Activated CD8-positive, alpha-beta T cell treated with anti-CD3 and anti-CD28 coated beads for 36 hours (primary cell): Measurements from ENCODE around the gene INTS15. TPM values are rescaled to one million over a fixed set of nuclear protein-coding genes. Genes with fewer than 3 reads are reported as not detected.

Source experiments
- ATAC-seq: fragments of 200-7000 bp; cut with Tn5 transposase; one replicate; pipeline ENCODE4 v1.10.0; 2021; ENCODE audit warnings: mild to moderate bottlenecking, moderate library complexity
- CTCF ChIA-PET: fragments of 350-600 bp; sonication (Branson Sonifier 250); formaldehyde crosslinking; loops from one replicate; lab custom pipeline; 2021; ENCODE audit warnings: antibody characterized with exemption; lab: Charles Lee
- POLR2A ChIA-PET: fragments of 350-600 bp; sonication (Branson Sonifier 250); formaldehyde crosslinking; loops from one replicate; lab custom pipeline; 2021; ENCODE audit warnings: antibody characterized with exemption; lab: Charles Lee
- DNase-seq: peaks from one replicate; pipeline ENCODE4 v3.0.0-alpha.2; 2020
- H3K27ac Mint-ChIP-seq: one replicate; pipeline ENCODE4 v1.8.0; 2021; ENCODE audit warnings: mild to moderate bottlenecking, mixed read lengths
- H3K27me3 Mint-ChIP-seq: one replicate; pipeline ENCODE4 v1.8.0; 2021; ENCODE audit warnings: mixed read lengths
- H3K36me3 Mint-ChIP-seq: one replicate; pipeline ENCODE4 v1.8.0; 2021; ENCODE audit warnings: low read depth, mixed read lengths
- H3K4me1 Mint-ChIP-seq: one replicate; pipeline ENCODE4 v1.8.0; 2021; ENCODE audit warnings: low read depth, mixed read lengths
- H3K4me3 Mint-ChIP-seq: one replicate; pipeline ENCODE4 v1.8.0; 2021; ENCODE audit warnings: mild to moderate bottlenecking, moderate library complexity, mixed read lengths
- H3K9me3 Mint-ChIP-seq: one replicate; pipeline ENCODE4 v1.8.0; 2021; ENCODE audit warnings: mixed read lengths
- intact Hi-C: fragments of 100-400 bp; cut with micrococcal nuclease; formaldehyde crosslinking; loops from one replicate; pipeline ENCODE4 v1.10.0; 2022
- total RNA-seq, 2 experiments: library from RNA; stranded (reverse); gene quantifications; one replicate each; pipeline ENCODE4 v1.2.3, GENCODE V29; 2021
- TF ChIP-seq, protein P1 (sequence below): fragments of 200-600 bp; IDR thresholded peaks from one replicate; pipeline ENCODE4 v1.8.0; 2022; ENCODE audit warnings: antibody characterized with exemption, mild to moderate bottlenecking

INTS15 gene
- total RNA-seq, 2 experiments from 2014 or later, result 26.8 to 29.8 TPM

DNA sequence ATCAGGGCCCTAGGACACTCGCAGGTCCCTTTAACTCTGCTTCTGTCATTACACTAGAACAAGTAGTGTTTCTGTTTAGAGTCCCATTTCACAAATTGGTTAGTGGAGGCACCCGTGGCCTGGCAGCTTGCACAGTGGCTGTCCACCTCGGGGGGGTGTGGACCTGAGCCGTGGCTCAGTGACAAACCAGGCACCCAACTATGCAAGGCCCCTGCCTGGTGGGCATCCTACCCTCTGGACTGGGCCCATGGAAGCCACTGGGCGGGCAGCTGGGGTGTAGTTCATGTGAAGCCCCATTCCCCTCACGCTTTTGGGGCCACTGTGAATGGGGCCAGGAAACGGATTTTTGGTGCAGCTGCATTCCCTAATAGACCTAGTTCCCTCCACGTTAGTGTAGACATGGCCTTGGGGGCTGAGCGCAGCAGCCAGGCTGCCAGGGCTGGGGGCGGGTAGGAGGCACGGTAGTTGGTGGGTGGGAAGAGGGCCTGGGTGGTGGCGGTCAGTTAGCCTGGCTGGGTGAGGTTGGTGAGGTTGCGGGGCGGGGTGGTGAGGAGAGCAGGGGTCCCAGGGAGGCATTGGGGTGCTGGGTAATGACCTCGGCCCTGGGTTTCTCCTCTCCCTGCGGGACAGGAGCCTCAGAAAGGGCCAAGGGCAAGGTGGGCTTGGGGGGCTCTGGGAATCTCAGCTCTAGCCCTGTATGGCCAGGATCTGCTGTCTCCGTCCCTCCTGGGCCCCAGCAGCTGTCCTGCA, 66.0 kb downstream of the INTS15 start:
- CTCF ChIA-PET, result no interaction called here
- H3K36me3 Mint-ChIP-seq, result peaks cover 23% of the 10 kb centered on the region

DNA sequence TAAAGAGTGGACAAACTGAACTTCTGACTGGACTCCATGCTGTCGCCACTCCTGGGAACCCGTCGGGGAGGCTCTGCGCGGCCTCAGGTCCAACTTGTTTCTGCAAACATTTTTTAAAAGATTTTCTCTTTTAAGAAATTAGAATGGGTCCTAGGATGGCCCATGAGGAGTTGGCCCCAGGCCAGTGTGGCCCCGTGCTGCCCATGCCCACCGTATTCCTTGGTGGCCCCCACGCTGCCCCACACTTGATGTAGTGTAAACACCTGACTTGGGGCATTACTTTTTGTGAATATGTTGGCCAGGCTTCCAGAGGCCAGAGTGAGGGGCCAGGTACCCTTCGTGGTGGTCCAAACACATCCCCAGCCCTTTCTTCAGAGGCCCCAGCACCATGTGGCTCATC, 66.6 kb downstream of the INTS15 start:
- TF ChIP-seq, protein P1, sequence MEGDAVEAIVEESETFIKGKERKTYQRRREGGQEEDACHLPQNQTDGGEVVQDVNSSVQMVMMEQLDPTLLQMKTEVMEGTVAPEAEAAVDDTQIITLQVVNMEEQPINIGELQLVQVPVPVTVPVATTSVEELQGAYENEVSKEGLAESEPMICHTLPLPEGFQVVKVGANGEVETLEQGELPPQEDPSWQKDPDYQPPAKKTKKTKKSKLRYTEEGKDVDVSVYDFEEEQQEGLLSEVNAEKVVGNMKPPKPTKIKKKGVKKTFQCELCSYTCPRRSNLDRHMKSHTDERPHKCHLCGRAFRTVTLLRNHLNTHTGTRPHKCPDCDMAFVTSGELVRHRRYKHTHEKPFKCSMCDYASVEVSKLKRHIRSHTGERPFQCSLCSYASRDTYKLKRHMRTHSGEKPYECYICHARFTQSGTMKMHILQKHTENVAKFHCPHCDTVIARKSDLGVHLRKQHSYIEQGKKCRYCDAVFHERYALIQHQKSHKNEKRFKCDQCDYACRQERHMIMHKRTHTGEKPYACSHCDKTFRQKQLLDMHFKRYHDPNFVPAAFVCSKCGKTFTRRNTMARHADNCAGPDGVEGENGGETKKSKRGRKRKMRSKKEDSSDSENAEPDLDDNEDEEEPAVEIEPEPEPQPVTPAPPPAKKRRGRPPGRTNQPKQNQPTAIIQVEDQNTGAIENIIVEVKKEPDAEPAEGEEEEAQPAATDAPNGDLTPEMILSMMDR, result no peak
- H3K4me1 Mint-ChIP-seq, result peaks cover 12% of the 10 kb centered on the region
- CTCF ChIA-PET, result no interaction called here

More for the DNA sequence above, 66.0 kb downstream of the INTS15 start:
- Mint-ChIP-seq H3K4me3 (no peak overlapping the region), H3K27ac (no peak overlapping the region), H3K4me1 (peaks cover 12% of the 10 kb centered on the region), H3K27me3 (no peaks in the 10 kb centered on the region), H3K9me3 (peaks cover 3% of the 10 kb centered on the region)
- ATAC-seq (no peak), DNase-seq (no peak)
- POLR2A ChIA-PET, result interaction anchor here (0.7 to 0.9 kb wide), 2 partner anchors 65 to 176 kb away, joined by 3 read pairs; partner anchors contain the start of gene INTS15
- TF ChIP-seq, protein P1, result no peak
- intact Hi-C loops, result no loop called here

More for the DNA sequence above, 66.6 kb downstream of the INTS15 start:
- H3K27ac Mint-ChIP-seq, result no peak overlapping the region
- peaks cover 18% of the 10 kb centered on the region for H3K36me3 Mint-ChIP-seq
- POLR2A ChIA-PET, result no interaction called here
- no peak overlapping the region for H3K4me3 Mint-ChIP-seq
- no peaks in the 10 kb centered on the region for H3K27me3 Mint-ChIP-seq
- ATAC-seq, result no peak
- no peaks in the 10 kb centered on the region for H3K9me3 Mint-ChIP-seq
- DNase-seq, result no peak
- intact Hi-C loops, result no loop called here

Other genes with a start within 250 kb of the INTS15 start
- gene FAM220A, start 241.1 kb upstream of the INTS15 start, total RNA-seq, result 10 to 100 TPM; 10.7 to 11.3 TPM
- gene RAC1, start 215.5 kb upstream of the INTS15 start, total RNA-seq, result 100 to 1,000 TPM; 143 to 152 TPM
- gene DAGLB, start 142.1 kb upstream of the INTS15 start, total RNA-seq, result 10 to 100 TPM; 17.7 to 20.2 TPM
- gene KDELR2, start 105.9 kb upstream of the INTS15 start, total RNA-seq, result 10 to 100 TPM; 61.3 to 63.3 TPM
- gene GRID2IP, start 38.6 kb upstream of the INTS15 start, total RNA-seq, result under 1 TPM; 0.18 to 0.23 TPM
- 10 to 100 TPM; 27.8 to 32.0 TPM for gene ZDHHC4, start 12.6 kb upstream of the INTS15 start, total RNA-seq
- 1 to 10 TPM; 1.3 to 1.8 TPM for gene ZNF853, start 25.6 kb downstream of the INTS15 start, total RNA-seq
- 10 to 100 TPM; 17.7 to 18.8 TPM for gene ZNF316, start 47.3 kb downstream of the INTS15 start, total RNA-seq
- gene ZNF12, start 116.9 kb downstream of the INTS15 start, total RNA-seq, result 10 to 100 TPM; 20.6 to 22.7 TPM
- gene RSPH10B2, start 164.1 kb downstream of the INTS15 start, total RNA-seq, result under 1 TPM; 0.63 TPM
- 10 to 100 TPM; 36.9 to 48.7 TPM for gene CCZ1B, start 236.3 kb downstream of the INTS15 start, total RNA-seq